ENCODE measurements around the gene NR1D1.
"Not testable (repeated sequence)": the region's sequence is repeated elsewhere in the genome, so short reads cannot be mapped to it uniquely, and the experiment has no call there.

NR1D1 gene

DNA sequence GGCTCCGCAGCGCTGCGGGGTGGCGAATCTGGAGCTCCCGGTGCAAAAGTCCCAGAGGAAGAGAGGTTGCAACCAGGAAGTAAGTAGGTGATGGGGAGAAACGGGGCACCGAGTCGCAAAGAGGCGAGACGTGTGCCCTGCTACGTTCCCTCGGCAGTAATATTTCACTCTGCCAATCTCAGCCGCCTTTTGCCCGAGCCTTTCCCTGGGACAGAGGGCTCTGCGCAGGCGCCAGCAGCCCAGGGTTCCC is at the start of gene NR1D1:
TSS of gene NR1D1 (minus strand) at position 171 of the 250 bp plus-strand sequence. CDS start 495 bp downstream, outside the sequence.
- no peak for DNase-seq

DNA sequence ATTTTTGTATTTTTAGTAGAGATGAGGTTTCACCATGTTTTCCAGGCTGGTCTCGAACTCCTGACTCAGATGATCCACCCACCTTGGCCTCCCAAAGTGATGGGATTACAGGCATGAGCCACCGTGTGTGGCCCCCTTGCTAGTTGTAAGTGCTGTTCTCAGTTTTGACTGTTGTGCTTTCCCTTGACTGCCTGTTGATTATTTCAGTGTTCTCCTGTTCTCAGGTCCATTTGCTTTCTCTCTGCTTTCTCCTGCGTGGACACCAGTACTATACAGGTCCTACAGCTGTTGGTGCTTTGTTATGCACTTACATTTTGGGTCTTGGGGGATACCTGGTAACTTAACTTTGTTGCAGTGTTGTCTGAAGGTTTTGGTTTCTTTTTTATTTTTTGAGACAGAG is 48.1 kb upstream of the NR1D1 start:
- no peak for DNase-seq

DNA sequence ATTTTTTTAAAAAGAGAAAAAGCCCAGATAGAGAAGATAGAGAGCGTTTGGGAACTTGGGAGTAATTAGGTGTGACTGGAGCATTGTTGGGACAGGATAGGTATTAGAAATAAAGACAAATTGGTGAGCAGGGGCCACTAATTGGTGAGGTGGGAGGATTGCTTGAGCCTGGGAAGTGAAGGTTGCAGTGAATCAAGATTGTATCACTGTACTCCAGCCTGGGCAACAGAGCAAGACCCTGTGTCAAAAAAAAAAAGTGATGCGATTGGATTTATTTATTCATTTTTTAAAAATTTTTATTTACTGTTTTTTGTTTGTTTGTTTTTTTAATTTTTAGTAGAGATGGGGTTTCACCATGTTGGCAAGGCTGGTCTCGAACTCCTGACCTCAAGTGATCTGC is 45.1 kb upstream of the NR1D1 start:
- no peak for DNase-seq

DNA sequence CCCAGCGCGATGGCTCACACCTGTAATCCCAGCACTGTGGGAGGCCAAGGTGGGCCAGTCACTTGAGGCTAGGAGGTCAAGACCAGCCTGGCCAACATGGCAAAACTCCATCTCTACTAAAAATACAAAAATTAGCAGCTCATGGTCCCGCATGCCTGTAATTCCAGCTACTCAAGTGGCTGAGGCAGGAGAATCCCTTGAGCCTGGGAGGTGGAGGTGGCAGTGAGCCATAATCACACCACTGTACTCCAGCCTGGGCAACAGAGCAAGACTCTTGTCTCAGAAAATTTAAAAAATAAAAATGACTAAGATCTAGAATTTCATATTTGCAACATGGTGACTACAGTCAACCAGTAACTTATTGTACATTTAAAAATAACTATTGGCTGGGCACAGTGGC is 42.8 kb upstream of the NR1D1 start:
- not testable (repeated sequence) for DNase-seq

DNA sequence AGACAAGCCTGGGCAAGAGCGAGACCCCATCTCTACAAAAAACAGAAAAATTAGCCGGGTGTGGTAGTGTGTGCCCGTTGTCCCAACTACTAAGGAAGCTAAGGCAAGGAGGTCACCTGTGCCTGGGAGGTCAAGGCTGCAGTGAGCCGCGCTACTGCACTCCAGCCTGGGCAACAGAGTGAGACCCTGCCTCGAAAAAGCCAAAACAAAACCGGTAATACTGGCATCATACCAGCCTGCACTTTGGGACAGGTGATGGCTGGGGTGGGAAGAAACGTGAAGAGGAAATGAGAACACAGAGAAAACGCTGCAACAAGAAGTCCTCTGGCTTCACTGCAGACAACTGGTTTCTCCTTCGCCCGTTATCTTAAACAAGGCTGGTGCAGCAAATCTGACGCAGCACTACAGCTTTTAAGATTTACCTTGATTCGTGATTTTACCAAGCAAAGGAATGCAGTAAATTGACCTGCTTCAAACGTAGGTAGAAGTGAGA is 39.2 kb upstream of the NR1D1 start:
- DNase-seq: no peak

DNA sequence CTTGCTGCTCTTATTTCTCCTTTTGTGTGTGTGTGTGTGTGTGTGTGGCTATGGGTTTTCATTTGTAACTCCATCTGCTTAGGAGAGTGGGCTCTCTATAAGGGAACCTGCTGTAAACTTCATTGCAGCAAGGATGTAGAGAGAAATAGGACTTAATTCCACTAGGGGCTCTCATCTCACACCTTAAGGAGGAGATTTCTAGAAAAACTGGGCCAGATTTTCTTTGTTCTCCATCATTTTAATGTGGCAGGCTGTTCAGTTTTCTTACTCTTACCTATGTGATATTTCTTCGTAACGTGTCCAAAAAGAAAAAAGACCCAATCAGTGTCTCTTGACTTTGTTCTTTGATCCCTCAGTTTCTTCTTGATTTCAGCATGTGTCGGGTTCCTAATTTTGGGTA is 35.4 kb upstream of the NR1D1 start:
- DNase-seq: no peak

DNA sequence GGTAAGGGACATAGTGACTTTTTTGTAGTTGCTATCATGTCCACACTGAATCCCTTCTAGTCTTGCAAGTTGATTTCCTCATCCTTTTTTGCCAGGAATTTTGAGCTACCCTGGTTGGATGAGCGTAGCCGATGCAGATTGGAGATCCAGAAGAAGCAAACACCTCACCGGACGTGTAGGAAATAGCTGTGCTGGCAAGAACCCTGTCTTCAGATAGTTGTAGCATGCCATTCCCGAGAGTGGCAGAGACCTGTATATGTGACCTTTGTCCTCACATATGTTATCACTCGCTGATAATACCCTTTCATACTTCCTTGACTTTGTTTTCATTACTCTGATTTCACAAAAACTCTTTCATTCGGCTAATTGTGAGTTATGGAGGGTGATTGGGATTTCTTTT is 33.8 kb upstream of the NR1D1 start:
- no peak for DNase-seq

DNA sequence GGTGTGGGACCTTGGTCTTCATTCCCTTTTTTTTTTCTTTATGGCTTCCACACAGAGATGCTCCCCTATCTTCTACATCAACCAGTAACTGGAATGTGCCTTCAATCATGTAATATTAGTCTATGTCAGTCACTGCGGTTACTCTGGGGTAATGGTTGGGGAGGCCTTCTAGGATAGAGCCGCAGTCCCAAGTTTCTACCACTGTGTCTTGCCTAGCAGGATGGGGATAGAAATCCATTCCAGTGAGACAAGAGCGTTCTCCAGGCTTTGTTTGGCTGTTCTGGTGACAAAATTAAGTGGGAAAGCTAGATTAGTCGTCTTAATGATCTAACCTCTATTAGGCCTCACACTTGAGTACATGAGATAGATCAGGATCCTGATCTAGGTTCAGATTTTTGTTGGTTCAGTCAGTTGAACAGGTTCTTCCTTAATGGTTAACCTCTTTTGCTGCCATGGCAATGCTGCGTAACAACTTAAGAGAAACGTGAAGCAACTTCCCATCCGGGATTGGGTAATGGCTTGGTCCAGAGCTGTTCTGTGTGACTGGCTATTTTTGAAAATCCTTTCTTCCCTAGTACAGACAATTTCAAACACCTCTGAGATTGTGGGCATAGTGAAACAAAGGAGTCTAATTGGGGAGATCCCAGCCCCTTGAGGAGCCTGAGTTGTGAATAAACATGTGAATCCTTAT is 30.1 kb upstream of the NR1D1 start:
- no peak for DNase-seq

DNA sequence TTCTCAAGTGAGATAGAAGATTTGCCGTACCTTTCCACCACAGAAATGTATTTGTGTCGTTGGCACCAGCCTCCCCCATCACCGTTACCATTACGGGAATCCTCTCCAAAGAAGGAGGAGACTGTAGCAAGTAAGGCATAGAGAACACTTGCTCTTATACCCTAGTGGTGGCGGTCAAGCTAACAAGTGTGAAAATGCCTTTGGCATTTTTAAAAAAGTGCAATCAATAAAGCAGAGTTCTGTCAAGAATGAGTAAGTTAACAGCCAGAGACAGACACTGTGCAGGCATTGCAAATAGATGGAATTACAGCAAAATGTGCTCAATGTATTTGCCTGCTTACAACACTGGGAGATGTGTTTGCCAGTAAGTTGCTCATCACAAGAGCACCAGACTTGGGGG is 29.1 kb upstream of the NR1D1 start:
- DNase-seq: no peak

DNA sequence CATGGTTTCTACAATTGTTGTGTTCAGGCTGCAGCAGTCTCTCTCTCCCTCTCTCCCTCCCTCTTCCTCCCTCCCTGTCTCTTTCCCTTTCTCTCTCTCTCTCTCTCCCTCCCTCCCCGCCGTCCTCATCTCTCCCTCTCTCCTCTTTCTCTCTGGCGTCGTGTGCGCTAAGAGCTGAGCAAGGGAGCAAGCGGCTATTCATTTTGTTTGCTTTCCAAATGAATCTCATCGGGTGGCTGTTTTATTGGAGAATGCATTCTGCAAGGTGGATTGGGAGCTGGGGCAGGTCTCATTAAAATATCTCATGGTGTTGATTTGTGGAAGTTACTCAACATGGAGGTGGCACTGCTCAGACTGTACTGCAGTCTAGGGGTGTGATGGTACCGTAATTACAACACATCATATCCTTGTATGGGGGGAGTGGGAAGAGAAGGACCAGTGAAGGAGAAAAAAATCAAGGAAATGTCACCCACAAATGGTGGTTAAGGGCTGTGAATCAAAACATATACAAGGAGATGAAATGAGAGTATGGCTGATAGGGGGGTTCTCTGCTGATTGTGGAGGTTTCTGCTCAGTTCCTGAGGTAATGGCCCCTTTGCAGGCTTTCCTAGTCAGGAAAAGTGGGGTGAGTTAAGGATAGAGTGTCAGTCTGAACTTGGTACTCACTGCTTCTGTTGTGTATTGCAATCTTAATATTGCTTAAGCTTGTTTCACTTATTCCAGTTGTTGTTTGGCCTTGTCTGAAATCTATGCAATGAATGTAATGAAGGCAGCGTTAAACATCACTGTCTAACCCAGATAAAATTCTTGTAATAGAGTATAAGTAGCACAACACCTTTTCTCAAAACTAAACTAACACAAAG is 24.1 kb upstream of the NR1D1 start:
- no peak for DNase-seq

DNA sequence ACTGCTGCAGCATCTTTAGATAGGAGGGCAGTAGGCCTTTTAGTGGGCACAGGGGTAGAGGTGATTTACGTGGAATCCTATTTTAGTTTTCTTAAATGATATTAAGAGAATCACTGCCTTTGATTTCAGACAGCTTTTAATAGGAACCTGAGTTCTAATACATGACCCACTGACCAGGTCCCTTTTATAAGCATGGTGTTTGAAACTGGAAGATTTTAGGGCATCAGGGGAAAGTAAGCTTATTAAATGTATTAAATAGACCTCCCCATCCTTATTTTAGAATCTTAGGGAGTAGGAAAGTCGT is 23.4 kb upstream of the NR1D1 start:
- no peak for DNase-seq

DNA sequence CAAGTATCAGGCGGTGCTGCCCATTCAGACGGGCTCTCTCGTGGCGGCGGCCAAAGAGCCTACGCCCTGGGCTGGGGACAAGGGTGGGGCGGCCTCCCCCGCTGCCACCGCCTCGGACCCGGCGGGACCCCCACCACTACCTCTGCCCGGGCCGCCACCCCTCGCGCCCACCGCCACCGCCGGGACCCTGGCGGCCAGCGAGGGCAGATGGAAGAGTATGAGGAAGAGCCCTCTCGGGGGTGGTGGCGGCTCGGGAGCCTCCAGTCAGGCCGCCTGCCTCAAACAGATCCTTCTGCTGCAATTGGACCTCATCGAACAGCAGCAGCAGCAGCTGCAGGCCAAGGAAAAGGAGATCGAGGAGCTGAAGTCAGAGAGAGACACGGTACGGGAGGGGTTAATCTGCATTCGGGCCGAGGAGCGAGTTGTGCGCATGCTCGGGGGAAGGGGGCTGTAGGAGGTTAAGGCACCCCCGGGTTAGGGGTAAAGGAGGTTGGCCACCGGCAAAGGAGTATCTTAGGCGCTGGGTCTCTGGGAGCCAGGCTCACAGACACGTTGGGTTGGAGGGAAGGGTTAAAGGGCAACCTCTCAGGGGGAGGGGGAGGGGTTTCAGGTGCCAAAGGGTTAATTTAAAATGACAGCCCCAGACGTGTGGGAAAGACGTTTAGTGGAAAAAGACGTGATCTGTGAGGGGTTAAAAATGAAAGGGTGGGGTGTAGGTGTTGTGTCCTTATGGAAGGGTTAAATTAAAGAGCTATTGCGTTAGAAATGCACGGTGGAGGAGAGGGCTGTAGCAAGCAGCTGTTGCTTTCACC is 22.8 kb upstream of the NR1D1 start:
- DNase-seq: no peak

DNA sequence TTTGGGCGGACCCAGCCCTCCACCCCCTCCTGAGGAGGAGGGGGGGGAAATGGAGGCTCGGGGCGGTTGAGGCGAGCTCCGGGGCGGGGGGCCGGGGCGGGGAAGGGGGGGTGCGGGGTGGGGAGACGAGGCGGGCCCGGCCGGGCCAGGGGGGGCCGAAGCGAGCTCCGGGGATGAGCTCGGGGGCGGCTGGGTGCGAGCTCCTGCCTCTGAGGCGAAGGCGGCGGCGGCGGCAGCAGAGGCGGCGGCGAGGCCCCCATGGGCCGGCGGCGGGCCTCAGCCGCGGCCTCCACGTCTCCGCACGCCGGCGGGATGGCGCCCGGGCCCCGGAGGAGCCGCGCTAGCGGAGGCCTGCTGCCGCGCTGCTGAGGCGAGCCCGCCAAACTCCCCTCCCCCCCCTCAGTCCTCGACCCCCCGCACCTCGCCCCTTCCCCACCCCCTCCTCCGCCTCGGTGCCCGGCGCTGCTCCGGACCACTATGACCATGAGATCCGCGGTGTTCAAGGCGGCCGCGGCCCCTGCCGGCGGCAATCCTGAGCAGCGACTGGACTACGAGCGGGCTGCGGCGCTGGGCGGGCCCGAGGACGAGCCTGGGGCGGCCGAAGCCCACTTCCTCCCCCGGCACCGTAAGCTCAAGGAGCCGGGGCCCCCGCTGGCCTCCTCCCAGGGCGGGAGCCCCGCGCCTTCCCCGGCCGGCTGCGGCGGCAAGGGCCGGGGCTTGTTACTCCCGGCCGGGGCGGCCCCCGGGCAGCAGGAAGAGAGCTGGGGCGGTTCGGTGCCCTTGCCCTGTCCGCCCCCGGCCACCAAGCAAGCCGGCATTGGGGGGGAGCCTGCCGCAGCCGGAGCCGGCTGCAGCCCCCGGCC is 22.0 kb upstream of the NR1D1 start:
- DNase-seq: no peak

DNA sequence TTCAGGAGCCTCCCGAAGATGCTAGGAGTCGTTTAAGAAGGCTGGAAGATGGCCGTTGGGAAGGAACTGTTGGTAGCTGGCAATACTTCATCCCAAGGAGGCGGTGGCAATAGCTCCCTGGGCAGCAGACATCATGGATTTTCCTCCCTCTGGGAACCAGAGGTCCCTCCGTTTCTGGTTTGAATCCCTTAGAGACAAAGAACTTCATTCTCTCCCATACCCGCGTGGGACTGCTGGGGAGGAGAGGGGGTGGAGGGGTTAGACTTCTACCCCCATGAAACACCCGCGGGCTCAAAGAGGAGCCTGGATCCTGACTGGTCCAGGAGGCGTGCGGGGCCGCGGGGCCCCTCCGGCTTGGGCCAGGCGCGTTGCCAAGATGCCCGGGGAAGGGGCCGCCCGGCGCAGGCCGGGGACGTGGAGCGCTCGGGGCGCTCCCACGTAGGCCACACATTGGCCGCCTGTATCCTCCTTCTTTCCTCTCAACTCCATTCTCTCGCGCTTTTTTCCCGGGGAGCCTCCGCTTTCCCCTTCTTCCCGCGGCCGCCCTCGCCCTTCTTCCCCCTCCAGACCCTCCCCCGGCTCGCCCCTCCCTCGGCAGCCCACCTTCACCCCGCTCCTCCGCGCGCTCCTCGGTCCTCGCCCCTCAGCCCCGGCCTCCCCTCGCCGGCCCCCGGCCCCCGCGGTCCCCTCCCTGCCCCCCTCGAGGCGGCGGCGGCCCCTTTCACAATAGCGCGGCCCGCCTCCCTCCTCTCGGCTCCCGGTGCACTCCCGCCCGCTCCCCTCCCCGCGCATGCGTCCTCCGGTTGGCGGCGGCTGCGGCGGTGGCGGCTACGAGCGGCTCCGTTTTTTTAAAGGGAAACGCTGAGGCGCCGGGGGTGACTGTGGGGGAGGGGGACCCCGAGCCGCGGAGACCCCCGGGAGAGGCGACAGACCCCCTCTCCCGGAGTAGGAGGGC is 21.1 kb upstream of the NR1D1 start, which contains the start of gene MSL1:
TSS of gene MSL1 (plus strand) at position 791 of the 955 bp plus-strand sequence. CDS start 642 bp downstream, outside the sequence.
- peak; percentile 87 for DNase-seq

DNA sequence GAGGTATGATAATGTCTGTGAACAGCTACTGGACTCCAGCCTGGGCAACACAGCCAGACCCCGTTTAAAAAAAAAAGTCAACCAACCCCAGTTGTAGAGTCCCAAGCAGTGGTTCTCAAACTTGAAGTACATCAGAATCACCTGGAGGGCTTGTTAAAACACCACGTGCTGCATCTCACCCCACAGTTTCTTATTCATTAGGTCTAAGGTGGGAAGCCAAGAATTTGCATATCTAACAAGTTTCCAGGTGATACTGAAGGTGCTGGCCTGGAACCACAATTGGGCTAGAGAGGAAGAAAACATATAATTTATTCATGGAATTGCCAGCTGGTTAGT is 14.7 kb upstream of the NR1D1 start:
- DNase-seq: no peak

DNA sequence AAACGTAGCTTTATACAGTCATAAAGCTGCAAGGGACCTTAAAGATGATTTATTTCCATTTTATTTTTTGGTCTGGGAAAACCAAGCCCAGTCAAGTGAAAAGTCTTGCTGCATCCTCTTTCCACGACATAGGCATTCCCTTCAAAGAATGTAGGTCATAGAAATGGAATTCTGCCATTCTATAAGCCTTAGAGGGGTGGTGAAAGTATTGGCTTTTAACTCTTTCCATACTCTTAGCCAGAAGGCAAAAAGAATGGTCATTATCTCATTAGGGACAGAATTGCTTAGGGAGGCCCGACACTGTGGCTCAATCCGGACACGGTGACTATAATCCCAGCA is 13.5 kb upstream of the NR1D1 start:
- DNase-seq: no peak

DNA sequence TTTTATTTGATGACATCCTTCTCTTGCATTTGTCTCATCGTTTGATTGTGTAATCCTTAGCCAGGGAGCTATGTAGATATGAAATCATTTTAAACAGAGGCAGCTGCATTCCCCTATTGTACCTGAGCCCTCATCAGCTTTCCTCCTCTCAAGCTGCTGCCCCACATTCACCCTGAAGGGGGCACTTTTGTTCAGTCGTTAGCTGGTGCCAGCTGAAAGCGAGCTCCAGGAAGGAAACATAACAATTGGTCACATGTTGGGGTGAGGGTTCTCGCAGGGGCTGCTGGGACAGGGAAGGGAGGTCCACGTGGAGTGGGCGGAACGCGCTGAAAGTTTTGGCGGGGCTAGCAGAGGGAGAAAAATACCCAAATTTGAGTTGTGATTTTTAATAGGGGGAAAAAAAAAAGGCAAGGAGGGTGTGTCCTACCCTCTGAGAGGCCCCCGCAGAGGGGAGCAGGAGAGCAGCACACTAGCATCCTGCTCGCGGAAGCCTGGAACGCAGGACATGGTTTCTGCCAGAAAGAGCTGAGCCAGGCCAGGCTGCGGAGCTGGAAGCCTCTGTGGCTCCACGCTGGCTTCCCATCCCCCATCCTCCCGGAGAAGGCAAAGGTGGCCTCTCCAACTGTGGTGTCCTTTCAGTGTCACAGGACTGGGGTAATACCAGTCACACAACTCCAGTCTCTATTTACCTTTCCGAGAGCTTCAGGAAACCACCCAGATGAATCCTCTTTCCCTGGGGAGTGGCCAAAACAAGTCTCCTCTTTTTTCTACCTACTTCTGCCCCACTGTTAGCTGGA is 12.9 kb upstream of the NR1D1 start:
- peak; percentile 98 for DNase-seq

DNA sequence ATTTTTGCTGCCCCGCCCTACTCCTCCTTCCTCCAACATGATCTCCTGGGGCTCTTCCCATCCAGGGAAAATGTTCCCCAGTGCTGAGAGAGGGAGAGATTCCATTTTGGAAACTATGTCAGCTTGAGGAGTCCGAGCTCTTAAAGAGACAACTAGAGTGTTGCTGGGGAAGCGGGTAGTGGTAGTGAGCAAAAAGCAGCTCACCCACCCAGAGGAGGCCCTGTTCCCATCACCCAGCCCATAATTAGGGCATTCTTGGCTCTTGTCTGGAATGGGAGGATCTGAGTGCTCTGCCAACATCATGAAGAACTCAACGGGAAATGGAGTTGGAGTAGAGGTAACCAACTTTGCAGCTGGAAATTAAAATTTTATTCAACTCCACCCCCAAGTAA is 12.3 kb upstream of the NR1D1 start:
- no peak for DNase-seq

DNA sequence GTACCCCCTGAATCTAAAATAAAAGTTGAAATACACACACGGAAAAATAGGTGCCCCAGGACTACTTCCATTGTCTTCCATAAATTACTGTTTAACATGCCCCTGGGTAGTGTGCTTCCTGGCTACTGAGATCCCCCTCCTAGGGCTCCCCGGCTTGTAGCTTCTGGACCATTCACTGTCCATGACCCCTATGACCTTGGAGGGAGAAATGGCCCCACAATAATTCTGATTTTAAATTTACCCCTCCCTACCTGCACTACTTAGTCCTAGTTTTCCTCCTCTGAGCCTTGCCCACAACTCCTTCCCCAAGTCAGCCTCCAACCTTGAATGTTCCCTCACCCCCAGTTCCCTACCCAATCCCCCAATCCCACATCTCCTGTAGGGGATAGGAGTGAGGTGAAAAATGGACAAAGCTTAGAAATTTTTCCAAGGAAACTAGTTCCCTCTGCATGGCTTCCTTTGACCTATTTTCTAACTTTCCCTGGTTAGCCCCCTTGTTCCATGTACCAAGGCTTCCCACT is 11.9 kb upstream of the NR1D1 start:
- no peak for DNase-seq

Measured in midbrain (tissue), 1 donor.